ENCODE measurements around the gene KHSRP. TPM values are rescaled to one million over a fixed set of nuclear protein-coding genes. Genes with fewer than 3 reads are reported as not detected.

Gene KHSRP
- total RNA-seq, 1 donor from 2014 or later: 200 TPM

Other genes with a start within 250 kb of the KHSRP start
- gene MLLT1, start 144.8 kb downstream of the KHSRP start, total RNA-seq: 68.3 TPM
- gene ACER1, start 91.2 kb downstream of the KHSRP start, total RNA-seq: not detected
- 54.7 TPM for gene CLPP, start 63.3 kb downstream of the KHSRP start, total RNA-seq
- 60.7 TPM for gene ALKBH7, start 52.0 kb downstream of the KHSRP start, total RNA-seq
- gene PSPN, start 48.9 kb downstream of the KHSRP start, total RNA-seq: 1.1 TPM
- 52.9 TPM for gene GTF2F1, start 31.6 kb downstream of the KHSRP start, total RNA-seq
- not detected for gene SLC25A41, start 9.0 kb upstream of the KHSRP start, total RNA-seq
- 37.0 TPM for gene SLC25A23, start 35.0 kb upstream of the KHSRP start, total RNA-seq
- 23.6 TPM for gene CRB3, start 39.5 kb upstream of the KHSRP start, total RNA-seq
- gene DENND1C, start 57.0 kb upstream of the KHSRP start, total RNA-seq: 3.1 TPM
- gene TUBB4A, start 77.5 kb upstream of the KHSRP start, total RNA-seq: 1.2 TPM
- 0.75 TPM for gene TNFSF9, start 106.2 kb upstream of the KHSRP start, total RNA-seq
- not detected for gene CD70, start 166.3 kb upstream of the KHSRP start, total RNA-seq
- 2.8 TPM for gene TNFSF14, start 245.3 kb upstream of the KHSRP start, total RNA-seq

Data from ureter (tissue), 1 donor.